Fibroblast of lung (primary cell): ENCODE results near the gene PRKCQ.

ENCODE experiments used
- EZH2 ChIP-seq: IDR thresholded peaks from 2 replicates; pipeline ENCODE4 v1.5.1; 2012; ENCODE audit warnings: low read length, control low read depth, mild to moderate bottlenecking; ENCODE audit errors: missing control alignments
- TF ChIP-seq, protein P1 (sequence below), 2 donors: IDR thresholded peaks in 1 of 2; conservative IDR thresholded peaks in 1 of 2; 1 replicate in 1 of 2; 2 replicates in 1 of 2; pipeline ENCODE4 v1.5.1; 2011 to 2012; ENCODE audit warnings: low read length in 2 of 2, control low read depth in 1 of 2, inconsistent platforms in 1 of 2, low read depth in 1 of 2, mild to moderate bottlenecking in 1 of 2

DNA sequence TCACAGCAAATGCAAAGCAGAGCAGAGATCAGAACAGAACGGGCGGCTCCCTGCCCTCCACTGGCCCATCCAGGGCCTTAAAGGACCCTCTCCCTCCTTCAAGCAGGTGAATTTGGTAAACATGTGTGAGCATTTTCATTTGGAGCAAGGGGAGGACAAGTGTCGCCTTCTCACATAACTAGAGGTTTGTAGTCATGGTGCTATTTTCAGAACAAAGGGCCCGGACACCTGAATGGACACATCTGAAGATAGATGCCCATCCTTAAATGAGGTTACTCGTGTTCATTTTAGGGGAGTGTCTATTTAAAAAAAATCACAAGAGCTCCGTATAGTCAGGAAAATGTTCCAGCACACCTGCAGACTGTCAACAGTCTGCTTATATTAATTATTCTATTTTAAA is 153.8 kb downstream of the PRKCQ start:
- TF ChIP-seq EZH2 = no peak
- TF ChIP-seq, protein P1, sequence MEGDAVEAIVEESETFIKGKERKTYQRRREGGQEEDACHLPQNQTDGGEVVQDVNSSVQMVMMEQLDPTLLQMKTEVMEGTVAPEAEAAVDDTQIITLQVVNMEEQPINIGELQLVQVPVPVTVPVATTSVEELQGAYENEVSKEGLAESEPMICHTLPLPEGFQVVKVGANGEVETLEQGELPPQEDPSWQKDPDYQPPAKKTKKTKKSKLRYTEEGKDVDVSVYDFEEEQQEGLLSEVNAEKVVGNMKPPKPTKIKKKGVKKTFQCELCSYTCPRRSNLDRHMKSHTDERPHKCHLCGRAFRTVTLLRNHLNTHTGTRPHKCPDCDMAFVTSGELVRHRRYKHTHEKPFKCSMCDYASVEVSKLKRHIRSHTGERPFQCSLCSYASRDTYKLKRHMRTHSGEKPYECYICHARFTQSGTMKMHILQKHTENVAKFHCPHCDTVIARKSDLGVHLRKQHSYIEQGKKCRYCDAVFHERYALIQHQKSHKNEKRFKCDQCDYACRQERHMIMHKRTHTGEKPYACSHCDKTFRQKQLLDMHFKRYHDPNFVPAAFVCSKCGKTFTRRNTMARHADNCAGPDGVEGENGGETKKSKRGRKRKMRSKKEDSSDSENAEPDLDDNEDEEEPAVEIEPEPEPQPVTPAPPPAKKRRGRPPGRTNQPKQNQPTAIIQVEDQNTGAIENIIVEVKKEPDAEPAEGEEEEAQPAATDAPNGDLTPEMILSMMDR (conservative IDR thresholded peaks at IDR 0.05 in 1 of 2, IDR thresholded peaks at IDR 0.05 in 1 of 2; ENCODE audit: low read depth in 1 of 2, low read length in 2 of 2) = no peak
